GM18498 (cell line): ENCODE measurements around the gene PCDHB16.
"Not testable (repeated sequence)": the region's sequence is repeated elsewhere in the genome, so short reads cannot be mapped to it uniquely, and the experiment has no call there.

Source experiments
- ATAC-seq: cut with Tn5 transposase; IDR thresholded peaks from one replicate; pipeline ENCODE4 v1.9.1; 2021; ENCODE audit warnings: mild to moderate bottlenecking, moderate library complexity; ENCODE audit not compliant: unreplicated experiment

Gene PCDHB16

GRCh38 chr5:141182248-141182647 lies at the start of gene PCDHB16:
TSS of gene PCDHB16 (plus strand) at chr5:141182387. CDS start at chr5:141182560, 173 bp downstream.
- no peak for ATAC-seq

GRCh38 chr5:141135030-141135717 lies 47.0 kb upstream of the PCDHB16 start, which contains the start of gene PCDHB5:
TSS of gene PCDHB5 (plus strand) at chr5:141135206. CDS start at chr5:141135435, 229 bp downstream.
- ATAC-seq: no peak

GRCh38 chr5:141135718-141136266 lies 46.4 kb upstream of the PCDHB16 start:
- ATAC-seq: no peak

GRCh38 chr5:141137346-141137745 lies 44.8 kb upstream of the PCDHB16 start:
- not testable (repeated sequence) for ATAC-seq

- ATAC-seq: no peak
These were observed 32.4 kb upstream of the PCDHB16 start, which contains the start of gene PCDHB6 for GRCh38 chr5:141149812-141150211. TSS of gene PCDHB6 (plus strand) at chr5:141150057. CDS start at chr5:141150258, 201 bp downstream.

GRCh38 chr5:141150224-141150992 lies 31.8 kb upstream of the PCDHB16 start:
- ATAC-seq: no peak

GRCh38 chr5:141150993-141151325 lies 31.2 kb upstream of the PCDHB16 start:
- ATAC-seq: no peak

GRCh38 chr5:141151632-141152031 lies 30.6 kb upstream of the PCDHB16 start:
- not testable (repeated sequence) for ATAC-seq

GRCh38 chr5:141152096-141152495 lies 30.1 kb upstream of the PCDHB16 start:
- ATAC-seq: not testable (repeated sequence)

GRCh38 chr5:141155540-141156374 lies 26.4 kb upstream of the PCDHB16 start:
- no peak for ATAC-seq

GRCh38 chr5:141157356-141157755 lies 24.8 kb upstream of the PCDHB16 start:
- ATAC-seq: not testable (repeated sequence)

- ATAC-seq: not testable (repeated sequence)
These were observed 24.3 kb upstream of the PCDHB16 start for GRCh38 chr5:141157901-141158300.

GRCh38 chr5:141172381-141173204 lies 9.6 kb upstream of the PCDHB16 start, which contains the start of gene PCDHB7:
TSS of gene PCDHB7 (plus strand) at chr5:141172644. CDS start at chr5:141172836, 192 bp downstream.
- no peak for ATAC-seq

- not testable (repeated sequence) for ATAC-seq
These were observed 7.7 kb upstream of the PCDHB16 start for GRCh38 chr5:141174291-141175104.

GRCh38 chr5:141175933-141176332 lies 6.3 kb upstream of the PCDHB16 start:
- ATAC-seq: no peak

- ATAC-seq: not testable (repeated sequence)
These were observed 4.5 kb upstream of the PCDHB16 start, which contains the start of gene PCDHB8 for GRCh38 chr5:141177577-141178191. TSS of gene PCDHB8 (plus strand) at chr5:141177790. CDS start at chr5:141178035, 245 bp downstream.

GRCh38 chr5:141179371-141179770 lies 2.8 kb upstream of the PCDHB16 start:
- not testable (repeated sequence) for ATAC-seq

- ATAC-seq: not testable (repeated sequence)
These were observed 2.3 kb upstream of the PCDHB16 start for GRCh38 chr5:141179876-141180275.
